ENCODE data around the gene EXOC2. TPM values are rescaled to one million over a fixed set of nuclear protein-coding genes. Genes with fewer than 3 reads are reported as not detected.
"Not testable (repeated sequence)": the region's sequence is repeated elsewhere in the genome, so short reads cannot be mapped to it uniquely, and the experiment has no call there.

Gene EXOC2
- total RNA-seq, 2 experiments from 2014 or later: 43.4 to 43.6 TPM

GRCh38 chr6:562052-562676, 130.8 kb downstream of the EXOC2 start:
- POLR2A ChIA-PET: no interaction called here
- CTCF ChIA-PET: no interaction called here

GRCh38 chr6:561335-561734, 131.6 kb downstream of the EXOC2 start:
- CTCF ChIA-PET: not testable (repeated sequence)

GRCh38 chr6:558959-559358, 134.0 kb downstream of the EXOC2 start:
- POLR2A ChIA-PET: interaction anchor here (0.7 kb wide), 1 partner anchor 69 kb away, joined by 3 read pairs; no protein-coding TSS in a partner anchor
- CTCF ChIA-PET: interaction anchor here (1.0 kb wide), 1 partner anchor 112 kb away, joined by 3 read pairs; no protein-coding TSS in a partner anchor

More at GRCh38 chr6:561335-561734, 131.6 kb downstream of the EXOC2 start:
- POLR2A ChIA-PET: not testable (repeated sequence)

- ChIA-PET POLR2A (no interaction called here), CTCF (interaction anchor here (0.7 kb wide), 1 partner anchor 58 kb away, joined by 3 read pairs; no protein-coding TSS in a partner anchor)
Observed at GRCh38 chr6:558089-558488, 134.8 kb downstream of the EXOC2 start.

- CTCF ChIA-PET: interaction anchor here (1.0 to 1.6 kb wide), 2 partner anchors 63 to 84 kb away, joined by 3 to 4 read pairs; no protein-coding TSS in a partner anchor
- POLR2A ChIA-PET: interaction anchor here (0.7 to 1.2 kb wide), 2 partner anchors 138 to 160 kb away, joined by 3 to 4 read pairs; no protein-coding TSS in a partner anchor
Observed at GRCh38 chr6:551829-552350, 141.0 kb downstream of the EXOC2 start.

- ChIA-PET CTCF (interaction anchor here (0.7 to 1.0 kb wide), 4 partner anchors 83 to 360 kb away, joined by 3 to 4 read pairs (median 3); no protein-coding TSS in a partner anchor), POLR2A (interaction anchor here (0.7 to 1.2 kb wide), 2 partner anchors 138 to 159 kb away, joined by 3 to 4 read pairs; no protein-coding TSS in a partner anchor)
Observed at GRCh38 chr6:551405-551804, 141.5 kb downstream of the EXOC2 start.

- ChIA-PET CTCF (interaction anchor here (1.5 kb wide), 1 partner anchor 361 kb away, joined by 3 read pairs; no protein-coding TSS in a partner anchor), POLR2A (interaction anchor here (1.0 kb wide), 1 partner anchor 48 kb away, joined by 3 read pairs; no protein-coding TSS in a partner anchor)
Observed at GRCh38 chr6:549906-550305, 143.0 kb downstream of the EXOC2 start.

GRCh38 chr6:548517-548916, 144.4 kb downstream of the EXOC2 start:
- POLR2A ChIA-PET: no interaction called here

GRCh38 chr6:548091-548490, 144.8 kb downstream of the EXOC2 start:
- CTCF ChIA-PET: no interaction called here
- POLR2A ChIA-PET: no interaction called here

More at GRCh38 chr6:548517-548916, 144.4 kb downstream of the EXOC2 start:
- CTCF ChIA-PET: interaction anchor here (0.6 to 1.5 kb wide), 2 partner anchors 9 to 359 kb away, joined by 3 read pairs; no protein-coding TSS in a partner anchor

GRCh38 chr6:540490-540889, 152.4 kb downstream of the EXOC2 start:
- ChIA-PET CTCF (no interaction called here), POLR2A (no interaction called here)

- ChIA-PET POLR2A (no interaction called here), CTCF (no interaction called here)
Observed at GRCh38 chr6:537114-537513, 155.8 kb downstream of the EXOC2 start.

GRCh38 chr6:530425-530824, 162.5 kb downstream of the EXOC2 start:
- CTCF ChIA-PET: no interaction called here
- POLR2A ChIA-PET: no interaction called here

GRCh38 chr6:528989-529388, 163.9 kb downstream of the EXOC2 start:
- CTCF ChIA-PET: no interaction called here
- POLR2A ChIA-PET: interaction anchor here (0.8 to 1.2 kb wide), 2 partner anchors 39 to 94 kb away, joined by 3 read pairs; no protein-coding TSS in a partner anchor

- POLR2A ChIA-PET: interaction anchor here (0.8 to 1.2 kb wide), 2 partner anchors 38 to 93 kb away, joined by 3 read pairs; no protein-coding TSS in a partner anchor
- CTCF ChIA-PET: no interaction called here
Observed at GRCh38 chr6:527989-528673, 164.8 kb downstream of the EXOC2 start.

- ChIA-PET POLR2A (interaction anchor here (1.9 kb wide), 1 partner anchor 133 kb away, joined by 4 read pairs; the partner anchor contains the start of gene IRF4), CTCF (interaction anchor here (0.6 to 1.3 kb wide), 2 partner anchors 14 to 78 kb away, joined by 3 read pairs; no protein-coding TSS in a partner anchor)
Observed at GRCh38 chr6:524803-525202, 168.1 kb downstream of the EXOC2 start.

GRCh38 chr6:520820-521219, 172.1 kb downstream of the EXOC2 start:
- CTCF ChIA-PET: no interaction called here
- POLR2A ChIA-PET: no interaction called here

GRCh38 chr6:518218-518617, 174.7 kb downstream of the EXOC2 start:
- ChIA-PET CTCF (interaction anchor here (0.7 to 1.2 kb wide), 2 partner anchors 16 to 19 kb away, joined by 3 read pairs; no protein-coding TSS in a partner anchor), POLR2A (no interaction called here)

- POLR2A ChIA-PET: no interaction called here
- CTCF ChIA-PET: no interaction called here
Observed at GRCh38 chr6:516213-516612, 176.7 kb downstream of the EXOC2 start.

- ChIA-PET CTCF (no interaction called here), POLR2A (no interaction called here)
Observed at GRCh38 chr6:515267-515666, 177.7 kb downstream of the EXOC2 start.

- CTCF ChIA-PET: interaction anchor here (0.9 kb wide), 1 partner anchor 12 kb away, joined by 3 read pairs; no protein-coding TSS in a partner anchor
- POLR2A ChIA-PET: no interaction called here
Observed at GRCh38 chr6:514396-514978, 178.5 kb downstream of the EXOC2 start.
